Muscle layer of colon (tissue), 2 donors: Measurements from ENCODE around the gene TPM1.

ENCODE experiments used
- H3K27ac ChIP-seq: one replicate; pipeline ENCODE4 v1.7.0; 2013; ENCODE audit warnings: low read depth, mild to moderate bottlenecking, low read length, moderate library complexity
- H3K27me3 ChIP-seq, 2 donors: one replicate each; pipeline ENCODE4 v1.7.0; 2013; ENCODE audit warnings: low read length in 2 of 2, mild to moderate bottlenecking in 2 of 2; ENCODE audit not compliant: insufficient read depth in 2 of 2, control insufficient read depth in 1 of 2
- H3K36me3 ChIP-seq: one replicate; pipeline ENCODE4 v1.7.0; 2013; ENCODE audit warnings: mild to moderate bottlenecking, low read length; ENCODE audit not compliant: insufficient read depth
- H3K4me1 ChIP-seq: one replicate; pipeline ENCODE4 v1.7.0; 2013; ENCODE audit warnings: mild to moderate bottlenecking, low read length; ENCODE audit not compliant: insufficient read depth
- H3K4me3 ChIP-seq, 2 donors: one replicate each; pipeline ENCODE4 v1.7.0; 2013; ENCODE audit warnings: low read length in 2 of 2, low read depth in 1 of 2, mild to moderate bottlenecking in 1 of 2, moderate library complexity in 1 of 2
- H3K9ac ChIP-seq: one replicate; pipeline ENCODE4 v1.7.0; 2013; ENCODE audit warnings: low read length
- H3K9me3 ChIP-seq: one replicate; pipeline ENCODE4 v1.7.0; 2013; ENCODE audit warnings: mild to moderate bottlenecking, low read length
- donor health status: abdominal sarcoma.
- donor health status: Adenocarcinoma of cecum.

The TPM1 gene

DNA sequence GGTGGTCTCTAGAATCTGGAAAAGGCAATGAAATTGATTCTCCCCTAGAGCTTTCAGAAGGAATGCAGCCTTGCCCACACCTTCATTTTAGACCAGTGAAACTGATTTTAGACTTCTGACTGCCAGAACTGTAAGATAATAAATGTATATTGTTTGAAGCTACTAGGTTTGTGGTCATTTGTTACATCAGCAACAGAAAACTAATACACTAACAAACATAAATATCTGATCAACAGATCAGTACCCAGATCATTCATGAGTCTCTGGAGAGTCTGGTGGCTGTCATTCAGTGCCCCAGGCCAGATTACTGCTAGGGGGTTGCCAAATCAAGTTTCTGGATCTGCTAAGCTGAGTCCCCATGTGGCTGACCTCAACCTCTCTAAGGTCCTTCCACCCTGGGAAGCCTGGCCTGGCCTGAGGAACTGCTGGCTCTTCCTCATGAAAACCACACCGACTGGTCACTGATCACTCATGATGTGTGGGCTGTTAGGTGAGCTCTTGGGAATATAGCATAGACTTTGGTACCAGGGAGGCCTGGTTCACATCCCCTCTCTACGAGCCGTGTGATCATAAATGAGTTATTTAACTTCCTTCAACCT, 68.0 kb downstream of the TPM1 start:
- H3K36me3 ChIP-seq = no peaks in the 10 kb centered on the region
- H3K4me3 ChIP-seq = no peak overlapping the region
- no peak overlapping the region for H3K27ac ChIP-seq
- no peaks in the 10 kb centered on the region for H3K27me3 ChIP-seq
- no peak overlapping the region for H3K9ac ChIP-seq
- H3K9me3 ChIP-seq = no peaks in the 10 kb centered on the region
- no peaks in the 10 kb centered on the region for H3K4me1 ChIP-seq

- Histone ChIP-seq H3K36me3 (no peaks in the 10 kb centered on the region), H3K4me1 (no peaks in the 10 kb centered on the region), H3K27me3 (no peaks in the 10 kb centered on the region)
These were observed 68.9 kb downstream of the TPM1 start for GRCh38 chr15:63111481-63111880.

GRCh38 chr15:63112871-63113270, 70.3 kb downstream of the TPM1 start:
- no peak overlapping the region for H3K4me3 ChIP-seq
- H3K36me3 ChIP-seq = no peaks in the 10 kb centered on the region
- H3K4me1 ChIP-seq = no peaks in the 10 kb centered on the region
- H3K27me3 ChIP-seq = no peaks in the 10 kb centered on the region
- no peaks in the 10 kb centered on the region for H3K9me3 ChIP-seq
- no peak overlapping the region for H3K27ac ChIP-seq
- H3K9ac ChIP-seq = no peak overlapping the region

More at GRCh38 chr15:63111481-63111880, 68.9 kb downstream of the TPM1 start:
- no peak overlapping the region for H3K4me3 ChIP-seq
- no peak overlapping the region for H3K27ac ChIP-seq
- no peak overlapping the region for H3K9ac ChIP-seq
- H3K9me3 ChIP-seq = no peaks in the 10 kb centered on the region

- H3K4me1 ChIP-seq = no peaks in the 10 kb centered on the region
- H3K36me3 ChIP-seq = no peaks in the 10 kb centered on the region
- no peak overlapping the region for H3K4me3 ChIP-seq
- no peak overlapping the region for H3K9ac ChIP-seq
- no peak overlapping the region for H3K27ac ChIP-seq
- H3K9me3 ChIP-seq = no peaks in the 10 kb centered on the region
- no peaks in the 10 kb centered on the region for H3K27me3 ChIP-seq
These were observed 71.9 kb downstream of the TPM1 start for GRCh38 chr15:63114465-63114864.
